ENCODE data around the gene CRABP2.

CRABP2 gene

DNA sequence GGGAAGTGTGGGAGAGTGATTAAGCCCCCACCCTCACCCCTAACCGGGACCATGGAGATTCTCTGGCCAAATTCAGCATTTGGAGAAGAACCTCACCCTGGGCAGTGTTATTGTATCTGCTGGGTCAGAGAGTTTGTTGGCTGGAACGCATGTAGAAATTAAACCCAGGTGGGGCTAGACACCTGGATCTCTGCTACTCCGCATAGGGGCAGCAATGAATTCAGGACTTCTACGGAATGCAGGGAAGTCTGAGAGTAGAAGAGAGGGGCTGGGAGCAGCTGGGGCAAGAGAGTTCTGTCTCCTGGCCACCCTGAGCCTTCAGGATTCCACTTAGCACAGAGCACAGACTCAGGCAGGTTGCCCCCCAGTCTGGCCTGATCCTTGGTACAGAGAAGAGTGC lies 3.6 kb upstream of the CRABP2 start:
- no peak for TF ChIP-seq MAX (IDR thresholded peaks at IDR 0.05; ENCODE audit: low read depth, low read length)
- TF ChIP-seq MYC (IDR thresholded peaks at IDR 0.05; ENCODE audit: low read depth, low read length): no peak
- DNase-seq (ENCODE audit: low read depth): no peak
- H3K4me3 ChIP-seq (ENCODE audit: low read depth, low read length): no peak overlapping the region

DNA sequence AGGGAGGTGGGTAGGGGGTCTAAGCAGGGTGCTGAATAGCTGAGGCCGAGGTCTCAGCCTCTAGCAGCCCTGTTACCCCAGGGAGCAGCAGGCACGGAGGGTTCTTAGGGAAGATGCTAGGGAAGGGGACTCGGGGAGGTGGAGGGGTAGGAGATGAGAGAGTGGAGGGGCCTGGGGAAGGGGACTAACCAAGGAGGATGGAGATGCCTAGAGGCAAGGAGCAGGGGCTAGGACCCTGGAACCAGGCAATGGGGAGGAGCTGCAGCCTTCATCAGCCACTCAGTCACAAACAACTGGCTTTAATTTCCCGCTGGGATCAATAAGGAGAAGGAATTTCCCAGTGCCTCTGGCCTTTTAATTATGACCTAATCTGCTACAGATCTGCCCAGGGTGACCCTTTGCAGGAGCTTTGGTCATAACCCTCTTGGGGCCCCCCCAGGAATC lies 2.9 kb upstream of the CRABP2 start:
- TF ChIP-seq POLR2A (IDR thresholded peaks at IDR 0.05; ENCODE audit: extremely low read depth, insufficient read length): no peak
- TF ChIP-seq, protein P1, sequence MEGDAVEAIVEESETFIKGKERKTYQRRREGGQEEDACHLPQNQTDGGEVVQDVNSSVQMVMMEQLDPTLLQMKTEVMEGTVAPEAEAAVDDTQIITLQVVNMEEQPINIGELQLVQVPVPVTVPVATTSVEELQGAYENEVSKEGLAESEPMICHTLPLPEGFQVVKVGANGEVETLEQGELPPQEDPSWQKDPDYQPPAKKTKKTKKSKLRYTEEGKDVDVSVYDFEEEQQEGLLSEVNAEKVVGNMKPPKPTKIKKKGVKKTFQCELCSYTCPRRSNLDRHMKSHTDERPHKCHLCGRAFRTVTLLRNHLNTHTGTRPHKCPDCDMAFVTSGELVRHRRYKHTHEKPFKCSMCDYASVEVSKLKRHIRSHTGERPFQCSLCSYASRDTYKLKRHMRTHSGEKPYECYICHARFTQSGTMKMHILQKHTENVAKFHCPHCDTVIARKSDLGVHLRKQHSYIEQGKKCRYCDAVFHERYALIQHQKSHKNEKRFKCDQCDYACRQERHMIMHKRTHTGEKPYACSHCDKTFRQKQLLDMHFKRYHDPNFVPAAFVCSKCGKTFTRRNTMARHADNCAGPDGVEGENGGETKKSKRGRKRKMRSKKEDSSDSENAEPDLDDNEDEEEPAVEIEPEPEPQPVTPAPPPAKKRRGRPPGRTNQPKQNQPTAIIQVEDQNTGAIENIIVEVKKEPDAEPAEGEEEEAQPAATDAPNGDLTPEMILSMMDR (IDR thresholded peaks at IDR 0.05; ENCODE audit: low read depth, low read length): no peak
- H3K4me3 ChIP-seq (ENCODE audit: low read depth, low read length): no peak overlapping the region
- DNase-seq (ENCODE audit: low read depth): no peak

- TF ChIP-seq, protein P1 (IDR thresholded peaks at IDR 0.05; ENCODE audit: low read depth, low read length): no peak
- no peak for TF ChIP-seq POLR2A (IDR thresholded peaks at IDR 0.05; ENCODE audit: extremely low read depth, insufficient read length)
- TF ChIP-seq MYC (IDR thresholded peaks at IDR 0.05; ENCODE audit: low read depth, low read length): no peak
- TF ChIP-seq MAX (IDR thresholded peaks at IDR 0.05; ENCODE audit: low read depth, low read length): no peak
- DNase-seq (ENCODE audit: low read depth): no peak
- no peak overlapping the region for H3K4me3 ChIP-seq (ENCODE audit: low read depth, low read length)
Measured at GRCh38 chr1:156707417-156708217, 2.2 kb upstream of the CRABP2 start.

DNA sequence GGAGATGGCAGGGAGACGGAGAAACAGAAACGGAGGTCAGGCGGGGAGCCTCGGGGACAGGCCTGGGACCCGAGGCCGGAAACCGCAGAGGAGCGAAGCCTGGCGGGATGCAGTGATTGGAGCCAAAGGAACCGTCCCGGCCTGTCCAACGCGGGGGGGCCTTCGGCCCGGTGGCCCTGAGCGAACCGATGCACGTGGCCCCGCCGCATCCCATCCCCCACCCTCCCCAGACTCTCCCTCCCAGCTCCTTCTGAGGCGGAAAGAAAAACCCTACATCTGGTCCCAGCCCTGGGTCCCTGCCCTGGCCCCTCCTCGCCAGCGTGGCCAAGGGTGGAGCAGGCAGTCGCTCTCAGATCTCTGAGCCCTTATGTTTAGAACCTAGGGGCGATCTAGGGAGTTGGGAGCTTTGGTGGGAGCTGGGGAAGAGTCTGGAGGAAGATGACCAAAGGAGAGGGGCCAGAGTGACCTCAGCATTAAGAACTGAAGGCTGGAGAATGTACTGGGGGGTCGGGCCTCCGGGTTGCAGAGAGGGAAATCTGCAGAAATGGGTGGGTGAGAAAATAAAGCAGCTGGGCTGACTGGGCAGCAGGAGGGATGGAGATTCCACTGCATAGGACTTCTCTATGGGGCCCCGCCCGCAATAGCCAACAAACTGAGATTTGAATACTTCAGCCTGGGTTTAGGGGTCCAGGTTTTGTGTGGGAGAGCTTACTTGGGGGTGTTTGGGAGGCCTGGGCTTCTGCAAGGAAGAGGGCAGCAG lies 1.5 kb upstream of the CRABP2 start:
- DNase-seq (ENCODE audit: low read depth): no peak
- no peak for TF ChIP-seq MAX (IDR thresholded peaks at IDR 0.05; ENCODE audit: low read depth, low read length)
- TF ChIP-seq, protein P1 (IDR thresholded peaks at IDR 0.05; ENCODE audit: low read depth, low read length): no peak
- TF ChIP-seq MYC (IDR thresholded peaks at IDR 0.05; ENCODE audit: low read depth, low read length): no peak
- TF ChIP-seq POLR2A (IDR thresholded peaks at IDR 0.05; ENCODE audit: extremely low read depth, insufficient read length): no peak
- no peak overlapping the region for H3K4me3 ChIP-seq (ENCODE audit: low read depth, low read length)

DNA sequence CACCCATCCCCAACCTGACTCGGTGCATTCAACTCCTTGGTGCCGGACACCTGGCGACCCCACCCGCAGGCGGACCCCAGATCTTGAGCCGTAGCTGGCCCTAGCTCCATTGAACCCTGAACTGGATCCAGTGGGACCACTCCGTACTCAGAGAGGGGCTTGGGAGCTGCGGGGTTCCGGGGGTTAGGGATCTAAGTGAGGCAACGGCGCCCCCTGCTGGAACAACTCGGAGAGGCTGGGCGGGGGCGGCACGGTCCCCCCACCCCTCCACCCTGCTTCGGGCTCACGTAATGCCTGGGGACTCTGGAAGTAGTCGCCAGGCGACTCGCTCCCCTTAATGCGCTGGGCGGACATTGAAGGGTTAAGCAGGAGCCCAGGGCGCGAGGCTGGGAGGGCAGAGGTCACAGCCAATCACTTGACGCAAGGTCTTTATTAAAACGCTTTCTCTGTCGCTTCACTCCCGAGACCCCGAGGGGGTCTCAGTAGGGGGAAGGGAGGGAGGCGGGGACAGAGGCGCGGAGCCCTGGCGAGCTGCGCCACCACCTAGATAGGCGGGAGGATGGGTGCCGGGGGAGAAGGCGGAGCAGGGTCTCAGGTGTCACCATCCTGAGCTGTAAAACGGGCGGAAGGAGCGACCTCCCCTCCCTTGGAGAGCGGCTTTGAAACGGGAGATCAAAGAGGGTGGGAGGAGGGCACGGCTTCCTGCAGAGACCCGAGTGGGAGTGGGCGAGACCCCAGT lies 704 bp upstream of the CRABP2 start:
- H3K4me3 ChIP-seq (ENCODE audit: low read depth, low read length): no peak overlapping the region
- TF ChIP-seq MAX (IDR thresholded peaks at IDR 0.05; ENCODE audit: low read depth, low read length): no peak
- TF ChIP-seq, protein P1 (IDR thresholded peaks at IDR 0.05; ENCODE audit: low read depth, low read length): peak; percentile 78
- no peak for TF ChIP-seq POLR2A (IDR thresholded peaks at IDR 0.05; ENCODE audit: extremely low read depth, insufficient read length)
- TF ChIP-seq MYC (IDR thresholded peaks at IDR 0.05; ENCODE audit: low read depth, low read length): no peak
- peak; percentile 67 for DNase-seq (ENCODE audit: low read depth)

DNA sequence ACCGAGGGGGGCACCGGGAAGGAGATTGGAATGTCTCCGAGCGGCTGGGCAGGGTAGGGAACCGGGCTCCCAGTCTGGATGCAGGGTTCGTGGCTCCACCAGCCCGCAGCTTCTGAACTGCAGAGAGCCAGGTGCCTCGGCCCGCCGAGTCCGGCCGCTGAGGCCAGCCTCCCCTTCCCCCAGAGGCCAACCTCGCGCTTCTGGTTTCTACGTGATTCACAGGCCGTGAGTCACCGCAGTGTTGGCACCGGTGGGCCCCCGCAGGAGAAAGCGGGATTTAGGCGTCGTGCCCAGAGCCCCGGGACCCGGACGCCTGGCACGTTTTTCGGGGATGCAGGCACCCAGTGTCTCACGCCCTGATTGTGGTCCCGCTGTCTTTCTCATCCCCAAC lies 458 bp downstream of the CRABP2 start:
- no peak overlapping the region for H3K4me3 ChIP-seq (ENCODE audit: low read depth, low read length)
- no peak for TF ChIP-seq MAX (IDR thresholded peaks at IDR 0.05; ENCODE audit: low read depth, low read length)
- no peak for TF ChIP-seq MYC (IDR thresholded peaks at IDR 0.05; ENCODE audit: low read depth, low read length)
- TF ChIP-seq, protein P1 (IDR thresholded peaks at IDR 0.05; ENCODE audit: low read depth, low read length): no peak
- no peak for TF ChIP-seq POLR2A (IDR thresholded peaks at IDR 0.05; ENCODE audit: extremely low read depth, insufficient read length)
- DNase-seq (ENCODE audit: low read depth): peak; percentile 46
